Astrocyte (in vitro differentiated cells and primary cell): ENCODE measurements around the gene GLYR1. TPM values are rescaled to one million over a fixed set of nuclear protein-coding genes. Genes with fewer than 3 reads are reported as not detected.

Experiments
- DNase-seq: peaks from one replicate; pipeline ENCODE4 v3.0.0-alpha.2; 2010; ENCODE audit warnings: low read depth
- FAIRE-seq: peaks from 2 replicates; lab custom pipeline; 2011; peaks lifted over from hg19 to GRCh38; lab: Jason Lieb, UNC
- H2AFZ ChIP-seq: 2 replicates; pipeline ENCODE4 v1.6.0; 2012; ENCODE audit warnings: low read depth, low read length, inconsistent platforms
- H3K27ac ChIP-seq: 2 replicates; pipeline ENCODE4 v1.5.1; 2011; ENCODE audit warnings: low read depth, low read length, inconsistent platforms
- H3K27me3 ChIP-seq: 2 replicates; pipeline ENCODE4 v1.6.0; 2011; ENCODE audit warnings: low read length, inconsistent platforms; ENCODE audit not compliant: insufficient read depth
- H3K36me3 ChIP-seq: 2 replicates; pipeline ENCODE4 v1.5.1; 2011; ENCODE audit warnings: low read length, inconsistent platforms; ENCODE audit not compliant: insufficient read depth
- H3K4me1 ChIP-seq: 2 replicates; pipeline ENCODE4 v1.5.1; 2011; ENCODE audit warnings: low read length, inconsistent platforms; ENCODE audit not compliant: insufficient read depth
- H3K4me2 ChIP-seq: 2 replicates; pipeline ENCODE4 v1.6.0; 2012; ENCODE audit warnings: low read length, inconsistent platforms
- H3K4me3 ChIP-seq: 2 replicates; pipeline ENCODE4 v1.5.1; 2011; ENCODE audit warnings: low read depth, mild to moderate bottlenecking, low read length, inconsistent platforms; ENCODE audit not compliant: insufficient read depth
- H3K79me2 ChIP-seq: 2 replicates; pipeline ENCODE4 v1.6.0; 2012; ENCODE audit warnings: mild to moderate bottlenecking, low read length, inconsistent platforms; ENCODE audit not compliant: insufficient read depth
- H3K9ac ChIP-seq: 2 replicates; pipeline ENCODE4 v1.6.0; 2012; ENCODE audit warnings: mild to moderate bottlenecking, low read length, inconsistent platforms
- H3K9me3 ChIP-seq: 2 replicates; pipeline ENCODE4 v1.5.1; 2012; ENCODE audit warnings: low read depth, mild to moderate bottlenecking, low read length, inconsistent platforms; ENCODE audit not compliant: insufficient read depth
- H4K20me1 ChIP-seq: 2 replicates; pipeline ENCODE4 v1.6.0; 2012; ENCODE audit warnings: low read length, inconsistent platforms; ENCODE audit not compliant: insufficient read depth
- H3K27ac Mint-ChIP-seq: one replicate; pipeline ENCODE4 v1.8.0; 2021; ENCODE audit warnings: mild to moderate bottlenecking, mixed read lengths; ENCODE audit not compliant: unreplicated experiment
- H3K27me3 Mint-ChIP-seq: one replicate; pipeline ENCODE4 v1.8.0; 2021; ENCODE audit warnings: low read depth, mixed read lengths; ENCODE audit not compliant: unreplicated experiment
- H3K36me3 Mint-ChIP-seq: one replicate; pipeline ENCODE4 v1.8.0; 2021; ENCODE audit warnings: low read depth, mixed read lengths; ENCODE audit not compliant: unreplicated experiment
- H3K4me1 Mint-ChIP-seq: one replicate; pipeline ENCODE4 v1.8.0; 2021; ENCODE audit warnings: low read depth, mixed read lengths; ENCODE audit not compliant: unreplicated experiment
- H3K4me3 Mint-ChIP-seq: one replicate; pipeline ENCODE4 v1.8.0; 2021; ENCODE audit warnings: mild to moderate bottlenecking, moderate library complexity, mixed read lengths; ENCODE audit not compliant: unreplicated experiment
- H3K9me3 Mint-ChIP-seq: one replicate; pipeline ENCODE4 v1.8.0; 2021; ENCODE audit warnings: mild to moderate bottlenecking, mixed read lengths; ENCODE audit not compliant: unreplicated experiment
- EZH2 ChIP-seq: IDR thresholded peaks from 2 replicates; pipeline ENCODE4 v1.6.1; 2012; ENCODE audit warnings: mild to moderate bottlenecking, low read length, inconsistent platforms; ENCODE audit not compliant: insufficient read depth
- total RNA-seq: library from RNA; stranded (reverse); gene quantifications from 2 replicates; pipeline ENCODE4 v1.2.1, GENCODE V29; 2021
- TF ChIP-seq, protein P1 (sequence below): IDR thresholded peaks from 2 replicates; pipeline ENCODE4 v1.5.1; 2011; ENCODE audit warnings: low read depth, mild to moderate bottlenecking, inconsistent platforms, low read length, moderate library complexity; ENCODE audit not compliant: insufficient read depth

The GLYR1 gene
- total RNA-seq, 1 donor from 2014 or later: 77.8 TPM

DNA sequence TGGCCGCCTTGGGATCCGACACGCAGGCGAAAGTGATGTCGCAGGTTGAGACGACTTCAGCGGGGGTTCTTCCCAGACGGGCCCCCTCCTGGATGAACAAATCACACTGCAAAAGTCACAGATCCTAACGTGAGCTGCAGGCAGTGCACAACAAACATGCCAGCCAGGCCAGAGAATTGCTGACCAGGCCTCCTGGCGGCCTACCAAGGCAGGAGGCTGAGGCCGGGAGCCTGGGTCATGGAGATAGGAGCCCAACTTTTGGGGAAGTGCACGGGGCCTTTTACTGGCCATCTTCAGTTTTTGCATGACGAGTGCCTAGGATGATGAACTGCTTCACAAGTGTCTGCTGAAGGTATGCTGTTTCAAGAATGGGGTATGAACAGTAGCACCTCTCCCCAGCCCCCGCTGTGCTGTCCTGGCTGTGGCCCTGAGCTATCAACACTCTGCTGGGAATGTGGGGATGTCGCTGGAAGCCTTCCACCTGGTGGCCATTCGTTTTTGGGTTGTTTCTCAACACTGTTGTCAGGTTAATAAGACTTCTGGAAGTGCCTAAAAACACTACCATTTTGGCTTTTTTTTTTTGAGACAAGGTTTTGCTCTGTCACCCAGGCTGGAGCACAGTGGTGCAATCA is 32.4 kb downstream of the GLYR1 start:
- H3K4me3 ChIP-seq: no peak overlapping the region
- TF ChIP-seq, protein P1, sequence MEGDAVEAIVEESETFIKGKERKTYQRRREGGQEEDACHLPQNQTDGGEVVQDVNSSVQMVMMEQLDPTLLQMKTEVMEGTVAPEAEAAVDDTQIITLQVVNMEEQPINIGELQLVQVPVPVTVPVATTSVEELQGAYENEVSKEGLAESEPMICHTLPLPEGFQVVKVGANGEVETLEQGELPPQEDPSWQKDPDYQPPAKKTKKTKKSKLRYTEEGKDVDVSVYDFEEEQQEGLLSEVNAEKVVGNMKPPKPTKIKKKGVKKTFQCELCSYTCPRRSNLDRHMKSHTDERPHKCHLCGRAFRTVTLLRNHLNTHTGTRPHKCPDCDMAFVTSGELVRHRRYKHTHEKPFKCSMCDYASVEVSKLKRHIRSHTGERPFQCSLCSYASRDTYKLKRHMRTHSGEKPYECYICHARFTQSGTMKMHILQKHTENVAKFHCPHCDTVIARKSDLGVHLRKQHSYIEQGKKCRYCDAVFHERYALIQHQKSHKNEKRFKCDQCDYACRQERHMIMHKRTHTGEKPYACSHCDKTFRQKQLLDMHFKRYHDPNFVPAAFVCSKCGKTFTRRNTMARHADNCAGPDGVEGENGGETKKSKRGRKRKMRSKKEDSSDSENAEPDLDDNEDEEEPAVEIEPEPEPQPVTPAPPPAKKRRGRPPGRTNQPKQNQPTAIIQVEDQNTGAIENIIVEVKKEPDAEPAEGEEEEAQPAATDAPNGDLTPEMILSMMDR: no peak
- TF ChIP-seq EZH2: no peak
- FAIRE-seq: no peak
- peaks cover 7% of the 10 kb centered on the region for H4K20me1 ChIP-seq
- H2AFZ ChIP-seq: no peak overlapping the region
- Mint-ChIP-seq H3K27me3 (no peaks in the 10 kb centered on the region), H3K9me3 (no peaks in the 10 kb centered on the region), H3K36me3 (peaks cover 26% of the 10 kb centered on the region), H3K4me1 (no peaks in the 10 kb centered on the region), H3K4me3 (no peak overlapping the region), H3K27ac (no peak overlapping the region)
- H3K79me2 ChIP-seq: no peaks in the 10 kb centered on the region
- no peak overlapping the region for H3K4me2 ChIP-seq
- H3K27ac ChIP-seq: no peak overlapping the region
- no peaks in the 10 kb centered on the region for H3K4me1 ChIP-seq
- H3K9me3 ChIP-seq: no peaks in the 10 kb centered on the region
- H3K27me3 ChIP-seq: no peaks in the 10 kb centered on the region
- H3K36me3 ChIP-seq: peaks cover 21% of the 10 kb centered on the region
- no peak for DNase-seq
- H3K9ac ChIP-seq: no peak overlapping the region

DNA sequence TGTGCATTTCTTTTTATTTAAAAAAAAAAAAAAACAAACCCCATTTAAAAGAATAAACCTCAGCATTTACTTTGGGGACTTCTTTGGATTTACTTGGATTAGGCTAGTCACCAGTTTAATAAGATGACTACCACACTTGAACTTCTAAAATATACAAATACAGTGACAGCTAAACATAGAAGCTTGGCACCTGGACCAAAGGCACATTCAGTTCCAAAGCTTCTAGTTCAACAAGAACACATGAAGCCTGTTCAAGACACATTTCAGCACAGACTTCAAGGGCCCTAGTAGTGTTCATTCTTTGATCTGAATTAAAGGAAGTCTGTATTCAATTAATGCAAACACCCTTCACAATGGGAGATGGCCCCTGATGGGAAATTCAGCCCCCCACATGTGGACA is 33.0 kb downstream of the GLYR1 start:
- Histone ChIP-seq H3K27me3 (no peaks in the 10 kb centered on the region), H3K79me2 (no peaks in the 10 kb centered on the region), H3K9ac (no peak overlapping the region), H3K4me3 (no peak overlapping the region), H3K4me2 (no peak overlapping the region), H4K20me1 (peaks cover 3% of the 10 kb centered on the region), H3K36me3 (peaks cover 16% of the 10 kb centered on the region), H3K9me3 (no peaks in the 10 kb centered on the region), H2AFZ (no peak overlapping the region), H3K4me1 (no peaks in the 10 kb centered on the region), H3K27ac (no peak overlapping the region)
- Mint-ChIP-seq H3K27me3 (no peaks in the 10 kb centered on the region), H3K36me3 (peaks cover 23% of the 10 kb centered on the region), H3K9me3 (no peaks in the 10 kb centered on the region), H3K4me1 (no peaks in the 10 kb centered on the region), H3K4me3 (no peak overlapping the region), H3K27ac (peak overlapping the region; percentile 14)
- TF ChIP-seq EZH2: no peak
- DNase-seq: no peak
- FAIRE-seq: no peak

DNA sequence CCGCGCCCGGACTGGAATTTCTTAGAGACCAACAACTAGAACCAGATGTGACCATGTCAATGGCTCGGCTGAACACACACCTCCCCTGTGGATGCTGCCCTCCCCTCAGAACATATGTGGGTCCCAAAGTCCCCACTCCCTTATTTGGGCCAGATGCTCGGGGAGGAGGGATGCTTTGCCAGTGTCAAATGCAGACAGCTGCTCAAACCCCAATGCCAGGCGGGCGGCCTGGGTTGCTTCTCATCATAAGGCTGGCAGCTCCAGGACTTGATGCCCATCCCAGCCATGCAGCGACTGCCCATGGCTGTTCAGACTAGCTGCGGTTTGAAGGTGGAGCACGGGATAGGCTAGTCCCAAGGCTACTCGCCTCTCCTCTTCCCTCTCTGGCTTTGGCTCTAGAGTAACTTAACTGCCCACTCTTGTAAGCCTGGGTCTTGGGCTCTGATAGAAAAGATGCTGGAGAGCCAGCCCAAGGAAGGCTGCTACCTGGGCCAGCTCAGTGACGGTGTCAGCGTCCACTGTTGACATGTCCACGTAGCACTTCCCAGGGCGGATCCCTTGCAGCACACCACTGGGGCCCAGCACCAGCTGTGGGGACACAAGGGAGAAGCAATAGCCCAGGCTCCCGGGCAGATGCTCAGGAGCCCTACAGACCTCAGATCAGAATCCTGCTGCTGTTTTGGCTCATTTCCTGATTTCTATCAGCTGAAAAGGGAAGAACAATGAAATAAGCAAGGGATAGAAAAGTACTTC is 33.7 kb downstream of the GLYR1 start:
- peaks cover 4% of the 10 kb centered on the region for H4K20me1 ChIP-seq
- H3K4me2 ChIP-seq: no peak overlapping the region
- Mint-ChIP-seq H3K4me3 (no peak overlapping the region), H3K36me3 (peaks cover 19% of the 10 kb centered on the region), H3K27me3 (no peaks in the 10 kb centered on the region), H3K4me1 (no peaks in the 10 kb centered on the region), H3K27ac (no peak overlapping the region), H3K9me3 (no peaks in the 10 kb centered on the region)
- TF ChIP-seq, protein P1: no peak
- no peak for TF ChIP-seq EZH2
- H3K4me3 ChIP-seq: no peak overlapping the region
- FAIRE-seq (no peak), DNase-seq (no peak)
- no peaks in the 10 kb centered on the region for H3K9me3 ChIP-seq
- peaks cover 16% of the 10 kb centered on the region for H3K36me3 ChIP-seq
- H3K79me2 ChIP-seq: no peaks in the 10 kb centered on the region
- no peak overlapping the region for H3K9ac ChIP-seq
- no peak overlapping the region for H2AFZ ChIP-seq
- no peaks in the 10 kb centered on the region for H3K27me3 ChIP-seq
- H3K27ac ChIP-seq: no peak overlapping the region
- no peaks in the 10 kb centered on the region for H3K4me1 ChIP-seq
